Hepatocyte (in vitro differentiated cells): ENCODE measurements around the gene ACADL.

ENCODE experiments used
- CTCF ChIP-seq: fragments of 200-600 bp; sonication (generic); IDR thresholded peaks from 2 replicates; pipeline ENCODE4 v1.5.1; 2016; ENCODE audit warnings: antibody characterized with exemption, mild to moderate bottlenecking; ENCODE audit not compliant: poor library complexity
- EZH2 ChIP-seq: fragments of 200-600 bp; sonication (generic); IDR thresholded peaks from 2 replicates; pipeline ENCODE4 v1.6.1; 2016; ENCODE audit warnings: antibody characterized with exemption, mild to moderate bottlenecking, borderline replicate concordance
- EZH2phosphoT487 ChIP-seq: fragments of 200-600 bp; sonication (generic); IDR thresholded peaks from one replicate; pipeline ENCODE4 v1.6.1; 2018; ENCODE audit warnings: antibody characterized with exemption, mild to moderate bottlenecking, low read depth, moderate library complexity; ENCODE audit not compliant: unreplicated experiment, severe bottlenecking

- TF ChIP-seq EZH2phosphoT487: no peak
- TF ChIP-seq CTCF: no peak
- TF ChIP-seq EZH2: no peak
Measured at GRCh38 chr2:210198326-210198725, 26.9 kb downstream of the ACADL start.
